SK-N-SH (cell line): ENCODE measurements around the gene SLC2A9. TPM values are rescaled to one million over a fixed set of nuclear protein-coding genes. Genes with fewer than 3 reads are reported as not detected.
A peak's percentile ranks its signal among the peaks of the same experiment; 100 is the strongest.

ENCODE experiments used
- CTCF ChIA-PET: fragments of 300-600, 350-600 bp; formaldehyde crosslinking; extraction: SDS; loops from one replicate; lab custom pipeline; 2021; lab: Yijun Ruan, JAX
- POLR2A ChIA-PET: fragments of 350-600 bp; sonication (Branson Sonifier 250); formaldehyde crosslinking; extraction: SDS; loops from one replicate; lab custom pipeline; 2020; ENCODE audit warnings: antibody characterized with exemption, inconsistent platforms; lab: Yijun Ruan, JAX
- DNase-seq: peaks from one replicate; pipeline ENCODE4 v3.0.0; 2012
- H2AFZ ChIP-seq: fragments of 200-600 bp; sonication (generic); 2 replicates; pipeline ENCODE4 v1.8.1; 2016; ENCODE audit warnings: antibody characterized with exemption, mild to moderate bottlenecking, low read depth
- H3F3A ChIP-seq: fragments of 200-600 bp; sonication (generic); replicated peaks from 2 replicates; pipeline ENCODE3; 2016; ENCODE audit warnings: antibody characterized with exemption, mild to moderate bottlenecking; ENCODE audit not compliant: insufficient read depth
- H3K27ac ChIP-seq, 2 experiments: fragments of 200-500 bp in 1 of 2; fragments of 200-600 bp in 1 of 2; sonication (Bioruptor generic) in 1 of 2; sonication (generic), shearing (Covaris generic) in 1 of 2; 2 replicates each; pipeline versions ENCODE4 v1.5.1 to v1.6.1; 2014 to 2016; ENCODE audit warnings: low read depth in 2 of 2, inconsistent platforms in 1 of 2, low read length in 1 of 2, mild to moderate bottlenecking in 1 of 2, mixed read lengths in 1 of 2
- H3K27me3 ChIP-seq: fragments of 200-600 bp; sonication (generic), shearing (Covaris generic); 2 replicates; pipeline ENCODE4 v1.6.1; 2016; ENCODE audit warnings: mixed run types; ENCODE audit not compliant: insufficient read depth
- H3K36me3 ChIP-seq, 2 experiments: fragments of 200-500 bp in 1 of 2; fragments of 200-600 bp in 1 of 2; sonication (Bioruptor generic) in 1 of 2; sonication (generic) in 1 of 2; replicated peaks in 1 of 2; 2 replicates each; pipeline versions ENCODE3 to v1.5.1; 2014 to 2016; ENCODE audit warnings: low read length in 1 of 2, mild to moderate bottlenecking in 1 of 2; ENCODE audit not compliant: insufficient read depth in 2 of 2, control insufficient read depth in 1 of 2
- H3K4me1 ChIP-seq, 2 experiments: fragments of 200-500 bp in 1 of 2; fragments of 200-600 bp in 1 of 2; sonication (Bioruptor generic) in 1 of 2; sonication (generic), shearing (Covaris generic) in 1 of 2; 2 replicates each; pipeline versions ENCODE4 v1.5.1 to v1.6.1; 2014 to 2016; ENCODE audit warnings: low read depth in 1 of 2, low read length in 1 of 2, mixed run types in 1 of 2; ENCODE audit not compliant: insufficient read depth in 2 of 2, control insufficient read depth in 1 of 2
- H3K4me2 ChIP-seq: fragments of 200-600 bp; sonication (generic), shearing (Covaris generic); 2 replicates; pipeline ENCODE4 v1.6.1; 2017; ENCODE audit warnings: mixed run types
- H3K4me3 ChIP-seq, 2 experiments: fragments of 200-500 bp in 1 of 2; fragments of 200-600 bp in 1 of 2; sonication (Bioruptor generic) in 1 of 2; sonication (generic), shearing (Covaris generic) in 1 of 2; 2 replicates each; pipeline versions ENCODE4 v1.5.1 to v1.8.1; 2014 to 2016; ENCODE audit warnings: low read depth in 2 of 2, inconsistent platforms in 1 of 2, low read length in 1 of 2, mild to moderate bottlenecking in 1 of 2, mixed read lengths in 1 of 2, moderate library complexity in 1 of 2
- H3K79me2 ChIP-seq: fragments of 200-600 bp; sonication (generic); 2 replicates; pipeline ENCODE4 v1.8.1; 2017; ENCODE audit warnings: mild to moderate bottlenecking; ENCODE audit not compliant: insufficient read depth
- H3K9ac ChIP-seq: fragments of 200-600 bp; sonication (generic); 2 replicates; pipeline ENCODE4 v1.6.1; 2017; ENCODE audit warnings: mixed run types
- H3K9me2 ChIP-seq: fragments of 200-600 bp; sonication (generic); 2 replicates; pipeline ENCODE4 v1.6.1; 2017; ENCODE audit warnings: mixed run types
- H3K9me3 ChIP-seq: fragments of 200-600 bp; sonication (generic); 2 replicates; pipeline ENCODE4 v1.6.1; 2017; ENCODE audit warnings: mixed run types, mild to moderate bottlenecking, moderate library complexity
- H4K20me1 ChIP-seq: fragments of 200-600 bp; sonication (generic); 2 replicates; pipeline ENCODE4 v1.6.1; 2017; ENCODE audit warnings: mild to moderate bottlenecking, mixed run types; ENCODE audit not compliant: insufficient read depth
- CHD2 ChIP-seq: fragments of 150-350 bp; IDR thresholded peaks from 2 replicates; pipeline ENCODE4 v1.6.1; 2018; ENCODE audit warnings: low read length; ENCODE audit not compliant: partially characterized antibody
- CTCF ChIP-seq: fragments of 200-600 bp; sonication (generic); IDR thresholded peaks from 2 replicates; pipeline ENCODE4 v1.6.1; 2017; ENCODE audit warnings: antibody characterized with exemption, mild to moderate bottlenecking, moderate library complexity
- ELF1 ChIP-seq: IDR thresholded peaks from 2 replicates; pipeline ENCODE4 v1.4.0; 2012
- EP300 ChIP-seq, 2 experiments: IDR thresholded peaks; 2 replicates each; pipeline versions ENCODE4 v1.4.0 to v1.6.1; 2012; ENCODE audit warnings: borderline replicate concordance in 1 of 2, low read depth in 1 of 2, low read length in 1 of 2
- FOSL2 ChIP-seq: IDR thresholded peaks from 2 replicates; pipeline ENCODE4 v1.4.0; 2012; ENCODE audit warnings: low read depth, mild to moderate bottlenecking, moderate library complexity, borderline replicate concordance
- FOXJ3 ChIP-seq: sonication (generic); formaldehyde crosslinking; IDR thresholded peaks from 2 replicates; pipeline ENCODE4 v1.5.1; 2020; ENCODE audit warnings: mild to moderate bottlenecking, missing genetic modification reagents
- FOXM1 ChIP-seq: IDR thresholded peaks from 2 replicates; pipeline ENCODE4 v1.4.0; 2012; ENCODE audit warnings: low read depth, mild to moderate bottlenecking
- GABPA ChIP-seq: IDR thresholded peaks from 2 replicates; pipeline ENCODE4 v1.4.0; 2012; ENCODE audit warnings: low read depth, mild to moderate bottlenecking
- GATA2 ChIP-seq: sonication (generic); formaldehyde crosslinking; IDR thresholded peaks from 2 replicates; pipeline ENCODE4 v1.5.0; 2020; ENCODE audit warnings: mild to moderate bottlenecking, missing genetic modification reagents
- IRF3 ChIP-seq: fragments of 150-350 bp; IDR thresholded peaks from 2 replicates; pipeline ENCODE4 v1.6.1; 2016; ENCODE audit warnings: mild to moderate bottlenecking, low read depth, low read length
- MAX ChIP-seq: IDR thresholded peaks from 2 replicates; pipeline ENCODE4 v1.4.0; 2012; ENCODE audit warnings: low read depth
- MEF2A ChIP-seq: IDR thresholded peaks from 2 replicates; pipeline ENCODE4 v1.4.0; 2012; ENCODE audit warnings: low read depth, borderline replicate concordance
- NRF1 ChIP-seq: IDR thresholded peaks from 2 replicates; pipeline ENCODE4 v1.6.1; 2012; ENCODE audit warnings: low read depth, mild to moderate bottlenecking, low read length
- POLR2AphosphoS5 ChIP-seq: IDR thresholded peaks from 2 replicates; pipeline ENCODE4 v1.6.1; 2012; ENCODE audit warnings: low read depth, low read length
- RAD21 ChIP-seq: IDR thresholded peaks from 2 replicates; pipeline ENCODE4 v1.6.1; 2012; ENCODE audit warnings: mild to moderate bottlenecking, low read length
- RFX5 ChIP-seq: IDR thresholded peaks from 2 replicates; pipeline ENCODE4 v1.6.1; 2012; ENCODE audit warnings: mild to moderate bottlenecking, improper control_type of control experiment, low read length
- RXRA ChIP-seq: IDR thresholded peaks from 2 replicates; pipeline ENCODE4 v1.4.0; 2012; ENCODE audit warnings: low read depth, mild to moderate bottlenecking, borderline replicate concordance
- SIN3A ChIP-seq: IDR thresholded peaks from 2 replicates; pipeline ENCODE4 v1.6.1; 2012; ENCODE audit warnings: low read depth, mild to moderate bottlenecking, low read length, moderate library complexity, borderline replicate concordance
- SMC3 ChIP-seq: IDR thresholded peaks from 2 replicates; pipeline ENCODE4 v1.6.1; 2012; ENCODE audit warnings: low read depth, low read length, improper control_type of control experiment
- TAF1 ChIP-seq: IDR thresholded peaks from 2 replicates; pipeline ENCODE4 v1.6.1; 2012; ENCODE audit warnings: low read depth, mild to moderate bottlenecking, low read length, moderate library complexity, borderline replicate concordance
- TCF12 ChIP-seq: IDR thresholded peaks from 2 replicates; pipeline ENCODE4 v1.4.0; 2012
- TEAD4 ChIP-seq: IDR thresholded peaks from 2 replicates; pipeline ENCODE4 v1.4.0; 2012; ENCODE audit warnings: mild to moderate bottlenecking, borderline replicate concordance; ENCODE audit not compliant: insufficient read depth
- YY1 ChIP-seq: IDR thresholded peaks from 2 replicates; pipeline ENCODE4 v1.4.0; 2012; ENCODE audit warnings: low read depth, mild to moderate bottlenecking
- ZBTB33 ChIP-seq: IDR thresholded peaks from 2 replicates; pipeline ENCODE4 v1.4.0; 2012; ENCODE audit warnings: low read depth, borderline replicate concordance
- WGBS: methylation state at CpG from one replicate; pipeline ENCODE4 v1.1.6; 2017; ENCODE audit warnings: low lambda C conversion rate; 5-methylcytosine and 5-hydroxymethylcytosine counted together
- polyA plus RNA-seq, 3 experiments: library from polyadenylated mRNA; depleted of rRNA; stranded (reverse); fragments of >200 nt; gene quantifications; 2 replicates each; pipeline ENCODE4 v1.2.3, GENCODE V29; 2012

Gene SLC2A9
- polyA plus RNA-seq, 1 of the 3 experiments (the other 2 are of a cell fraction) = not detected

- no peak for DNase-seq
- Histone ChIP-seq H3K79me2 (no peaks in the 10 kb centered on the region), H2AFZ (no peak overlapping the region), H3K27me3 (no peaks in the 10 kb centered on the region), H3K36me3 (no peaks in the 10 kb centered on the region), H4K20me1 (no peaks in the 10 kb centered on the region), H3K4me1 (peaks cover 0 to 7% of the 10 kb centered on the region in 2 experiments; a peak in 1 of 4 replicates), H3K9me2 (no peaks in the 10 kb centered on the region), H3K9me3 (no peaks in the 10 kb centered on the region), H3K27ac (no peak overlapping the region), H3K4me3 (no peak overlapping the region; a peak in 1 of 4 replicates), H3K9ac (no peak overlapping the region), H3F3A (no peaks in the 10 kb centered on the region), H3K4me2 (no peak overlapping the region)
- WGBS = 83% methylated on average over 4 of the region's 9 CpGs
- CTCF ChIA-PET = interaction anchor here (0.8 to 4.3 kb wide), 6 partner anchors 17 to 300 kb away, joined by 3 to 24 read pairs (median 4); no protein-coding TSS in a partner anchor
- TF ChIP-seq POLR2AphosphoS5 = no peak
- TF ChIP-seq FOXM1 = no peak
- no peak for TF ChIP-seq ELF1
- no peak for TF ChIP-seq CHD2
- peak; percentile 42 for TF ChIP-seq SMC3
- no peak for TF ChIP-seq GATA2 (CRISPR knock-in tag)
- no peak for TF ChIP-seq MEF2A
- no peak for TF ChIP-seq TCF12
- no peak for TF ChIP-seq RFX5
- TF ChIP-seq EP300 (IDR thresholded peaks at IDR 0.05; ENCODE audit: borderline replicate concordance in 1 of 2, low read depth in 1 of 2, low read length in 1 of 2) = no peak
- TF ChIP-seq RXRA = no peak
- peak; percentile 21; the same call in 1 of the 2 replicates for TF ChIP-seq CTCF
- TF ChIP-seq TEAD4 = no peak
- no peak for TF ChIP-seq FOSL2
- TF ChIP-seq MAX = no peak
- TF ChIP-seq FOXJ3 (CRISPR knock-in tag) = no peak
- no peak for TF ChIP-seq YY1
- peak; percentile 69 for TF ChIP-seq RAD21
- no peak for TF ChIP-seq IRF3
- no peak for TF ChIP-seq ZBTB33
- TF ChIP-seq TAF1 = no peak
- no peak for TF ChIP-seq GABPA
- no peak for TF ChIP-seq SIN3A
- no peak for TF ChIP-seq NRF1
- POLR2A ChIA-PET = no interaction called here
These were observed 42.4 kb upstream of the SLC2A9 start for GRCh38 chr4:10063544-10064300.
